AML-193 (cell line): Measurements from ENCODE around the gene LSM14B.
"Not testable (repeated sequence)": the region's sequence is repeated elsewhere in the genome, so short reads cannot be mapped to it uniquely, and the experiment has no call there.

ENCODE experiments used
- DNase-seq, 2 experiments: peaks; one replicate each; lab custom pipeline; 2025; lab: John Stamatoyannopoulos, UW

The LSM14B gene

DNA sequence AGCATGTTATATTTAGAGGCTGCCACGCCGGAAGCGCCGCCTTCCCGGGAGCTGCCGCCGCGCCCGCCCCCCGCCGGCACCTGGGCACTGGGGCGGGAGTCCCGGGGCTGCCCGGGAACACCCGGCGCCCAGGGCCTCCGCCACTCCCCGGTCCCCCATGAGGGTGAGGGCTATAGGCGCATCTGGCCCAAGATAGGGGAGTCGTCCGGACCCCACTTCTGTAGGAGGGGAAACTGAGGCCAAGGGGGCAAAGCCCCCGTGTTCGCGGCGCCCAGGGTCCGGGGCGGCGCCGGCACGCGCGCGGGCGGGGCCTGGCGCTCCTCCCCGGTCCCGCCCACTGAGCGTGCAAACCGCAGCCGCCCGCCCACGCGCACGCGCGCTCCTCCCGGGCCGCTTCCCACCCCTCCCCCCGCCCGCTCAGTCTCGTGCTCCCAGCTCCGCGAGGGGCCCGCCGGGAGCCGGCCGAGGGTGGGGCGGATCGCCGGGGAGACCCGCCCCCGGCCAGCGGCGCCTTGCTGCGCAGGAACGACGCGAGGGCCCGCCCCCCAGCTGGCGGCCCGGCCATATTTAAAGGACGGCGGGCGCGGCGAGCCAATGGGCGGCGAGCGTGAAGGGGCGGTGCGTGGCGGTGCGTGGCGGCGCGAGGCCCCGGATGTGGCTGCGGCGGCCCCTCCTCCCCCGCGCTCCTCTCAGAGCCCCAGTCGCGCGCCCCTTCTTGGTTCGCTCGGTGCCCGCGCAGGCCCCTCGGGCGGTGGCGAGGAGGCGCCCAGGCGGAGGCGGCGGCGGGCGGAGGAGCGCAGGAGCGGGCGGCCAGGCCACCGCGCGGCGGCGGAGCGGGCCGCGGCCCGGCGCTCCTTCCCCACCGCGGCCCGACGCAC is at the start of gene LSM14B:
Gene LSM14B (plus strand): TSS at position 700 of the 878 bp plus-strand sequence. CDS start 192 bp downstream, outside the sequence.
- DNase-seq: peak; percentile 89 to 94

- no peak for DNase-seq
Measured at GRCh38 chr20:62073323-62073722, 49.0 kb upstream of the LSM14B start.

DNA sequence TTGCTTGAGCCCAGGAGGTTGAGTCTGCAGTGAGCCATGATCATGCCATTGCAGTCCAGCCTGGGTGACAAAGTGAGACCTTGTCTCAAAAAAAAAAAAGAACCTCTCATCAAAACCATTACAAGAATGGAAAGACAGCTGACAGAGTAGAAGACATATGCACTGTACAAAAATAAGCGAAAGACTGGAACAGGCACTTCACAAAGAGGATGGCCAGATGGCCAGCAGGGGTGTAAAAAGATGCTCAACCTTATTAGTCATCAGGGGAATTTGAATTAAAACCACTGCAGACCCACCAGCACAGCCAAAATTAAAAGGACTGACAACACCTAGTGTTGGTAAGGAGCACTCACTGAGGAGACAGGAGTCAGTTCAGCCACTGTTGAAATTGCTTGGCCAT is 43.1 kb upstream of the LSM14B start:
- no peak for DNase-seq

DNA sequence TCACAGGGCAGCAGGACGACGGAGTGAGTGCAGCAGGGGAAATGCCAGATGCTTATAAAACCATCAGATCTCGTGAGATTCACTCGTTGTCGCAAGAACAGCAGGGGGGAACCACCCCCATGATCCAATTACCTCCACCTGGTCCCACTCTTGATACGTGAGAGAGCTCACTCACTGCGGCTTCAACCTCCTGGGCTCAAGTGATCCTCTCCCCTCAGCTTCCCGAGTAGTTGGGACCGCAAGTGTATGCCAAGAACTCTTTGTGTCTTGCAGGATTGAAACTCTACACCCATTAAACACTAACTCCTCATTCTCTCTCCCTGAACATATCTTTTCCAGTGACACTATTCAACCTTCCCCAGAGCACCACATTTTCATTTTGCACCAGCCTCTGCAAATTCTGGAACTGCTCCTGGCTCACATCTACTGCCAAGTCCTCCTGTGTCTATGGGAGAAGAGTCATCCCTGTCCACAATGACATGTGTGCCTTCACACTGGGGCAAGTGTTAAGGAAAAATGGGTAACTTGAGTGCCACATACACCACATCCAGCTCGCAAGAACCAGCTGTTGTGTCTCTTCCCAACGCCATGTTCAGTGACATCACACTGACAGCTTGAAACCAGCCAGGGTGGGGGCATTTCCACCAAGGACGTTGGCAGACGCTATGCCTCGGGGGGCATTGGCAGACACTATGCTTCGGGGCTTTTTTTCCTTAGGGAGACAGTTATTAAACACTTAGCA is 41.9 kb upstream of the LSM14B start:
- no peak for DNase-seq

- no peak for DNase-seq
Measured at GRCh38 chr20:62083312-62083711, 39.0 kb upstream of the LSM14B start.

GRCh38 chr20:62084224-62084623 is 38.1 kb upstream of the LSM14B start:
- not testable (repeated sequence) for DNase-seq

DNA sequence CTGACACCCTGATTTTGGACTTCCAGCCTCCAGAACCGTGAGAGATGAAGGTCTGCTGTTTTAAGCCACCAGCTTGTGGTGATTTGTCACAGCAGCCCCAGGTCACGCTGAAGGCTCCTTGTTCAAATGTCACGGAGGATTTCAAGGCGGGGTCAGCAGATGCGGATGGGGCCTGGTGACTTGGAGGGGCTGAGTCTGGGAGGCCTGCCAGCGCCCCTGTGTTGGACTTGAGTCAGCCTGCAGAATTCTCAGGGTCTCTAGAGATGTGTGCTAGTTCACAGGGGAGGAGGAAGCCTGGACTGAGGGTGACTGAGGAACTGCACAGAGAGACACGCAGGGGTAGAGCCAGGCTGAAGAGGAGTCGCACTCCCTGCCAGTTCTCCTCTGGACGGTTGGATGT is 37.1 kb upstream of the LSM14B start:
- DNase-seq: no peak

DNA sequence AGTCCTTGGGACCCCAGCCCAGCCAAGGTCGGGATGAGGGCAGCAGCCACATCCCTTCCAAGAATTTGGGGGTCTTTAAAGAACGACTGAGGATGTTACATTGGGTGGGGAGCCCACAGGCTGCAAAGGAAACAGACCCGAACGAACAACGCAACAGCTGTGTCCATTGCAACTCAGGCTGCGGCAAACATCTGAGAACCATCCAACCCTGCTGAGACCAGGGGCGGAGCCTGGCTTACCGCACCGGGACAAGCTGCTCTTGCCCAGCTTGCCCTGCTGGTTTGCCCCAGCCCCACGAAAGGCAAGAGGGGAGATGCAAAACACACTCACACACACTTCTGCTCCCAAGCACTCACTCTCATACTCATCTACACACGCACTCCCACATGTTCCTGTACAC is 35.0 kb upstream of the LSM14B start:
- DNase-seq: no peak

DNA sequence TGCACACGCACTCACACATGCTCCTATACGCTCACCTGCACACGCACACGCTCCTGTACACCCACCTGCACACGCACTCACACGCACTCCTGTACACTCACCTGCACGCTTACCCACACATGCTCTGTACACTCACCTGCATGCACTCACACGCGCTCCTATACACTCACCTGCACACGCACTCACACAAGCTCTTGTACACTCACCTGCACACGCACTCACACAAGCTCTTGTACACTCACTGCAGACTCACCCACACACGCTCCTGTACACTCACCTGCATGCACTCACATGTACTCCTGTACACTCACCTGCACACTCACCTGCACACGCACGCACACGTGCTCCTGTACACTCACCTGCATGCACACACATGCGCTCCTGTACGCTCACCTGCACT is 34.6 kb upstream of the LSM14B start:
- DNase-seq: no peak

GRCh38 chr20:62088258-62089127 is 33.8 kb upstream of the LSM14B start:
- DNase-seq: no peak

GRCh38 chr20:62089393-62089792 is 32.9 kb upstream of the LSM14B start:
- no peak for DNase-seq

- no peak for DNase-seq
Measured at GRCh38 chr20:62096421-62097380, 25.6 kb upstream of the LSM14B start.

- no peak for DNase-seq
Measured at GRCh38 chr20:62097881-62098407, 24.3 kb upstream of the LSM14B start.

- DNase-seq: no peak
Measured at GRCh38 chr20:62101078-62101477, 21.2 kb upstream of the LSM14B start.

GRCh38 chr20:62103508-62104233 is 18.6 kb upstream of the LSM14B start:
- no peak for DNase-seq

DNA sequence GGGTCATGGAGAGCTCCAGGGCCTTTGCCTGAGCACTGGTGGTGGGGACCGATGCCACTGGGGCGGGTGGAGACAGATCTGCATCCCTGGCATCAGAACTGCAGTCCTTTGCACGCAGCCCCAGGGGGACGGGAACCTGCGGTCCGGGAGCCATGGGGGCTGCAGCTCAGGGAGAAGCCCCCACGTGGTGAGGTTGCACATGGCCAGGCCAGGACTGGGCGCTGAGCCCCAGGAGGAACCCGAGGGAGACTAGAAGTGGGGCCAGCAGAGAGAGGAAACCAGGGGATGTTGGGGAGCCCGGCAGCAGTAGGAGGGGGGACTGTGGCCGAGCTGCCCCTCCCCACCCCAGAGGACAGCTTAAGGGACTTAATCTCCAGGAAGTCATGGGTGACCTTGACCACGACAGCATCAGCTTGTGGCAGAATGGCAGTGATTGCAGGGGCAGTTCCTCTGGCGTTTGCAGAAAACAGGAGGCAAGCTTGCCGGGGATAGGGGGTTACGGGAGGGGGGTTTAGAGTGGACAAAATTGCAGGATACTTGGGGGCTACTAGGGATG is 18.0 kb upstream of the LSM14B start:
- no peak for DNase-seq

DNA sequence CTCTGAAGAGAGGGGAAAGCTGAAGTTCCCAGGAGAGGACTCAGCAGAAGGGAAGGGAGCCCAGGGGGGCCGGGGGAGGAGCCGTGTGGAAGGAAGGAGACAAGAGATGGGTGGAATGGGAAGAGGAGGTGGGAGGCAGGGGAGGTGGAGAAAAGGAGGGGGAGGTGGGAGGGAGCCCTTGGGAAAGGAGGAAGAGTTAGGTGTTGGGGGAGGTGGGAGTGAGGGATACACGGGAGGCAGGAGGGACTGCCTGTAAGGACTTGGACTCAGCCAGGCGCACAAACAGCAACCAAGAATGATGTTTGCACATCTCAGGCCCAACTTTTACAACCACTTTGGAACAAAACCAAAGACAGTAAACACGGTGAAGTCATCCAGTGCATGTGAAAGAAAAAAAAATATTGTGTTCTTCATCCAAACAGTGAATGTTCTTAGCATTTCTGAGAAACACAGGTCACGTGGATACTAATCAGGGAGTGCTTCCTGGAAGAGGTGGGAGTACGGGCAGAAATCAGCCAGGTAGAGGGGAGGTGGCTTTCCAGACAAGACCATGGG is 17.4 kb upstream of the LSM14B start:
- no peak for DNase-seq

- DNase-seq: no peak
Measured at GRCh38 chr20:62105592-62105991, 16.7 kb upstream of the LSM14B start.

- DNase-seq: no peak
Measured at GRCh38 chr20:62111148-62111547, 11.1 kb upstream of the LSM14B start.
